ENCODE data around the gene NOL12. TPM values are rescaled to one million over a fixed set of nuclear protein-coding genes. Genes with fewer than 3 reads are reported as not detected.

The NOL12 gene
- total RNA-seq, 3 donors from 2014 or later (not counting 1 experiment from before 2014, with no cell fraction given) = 28.0 to 45.1 (median 39.0) TPM

DNA sequence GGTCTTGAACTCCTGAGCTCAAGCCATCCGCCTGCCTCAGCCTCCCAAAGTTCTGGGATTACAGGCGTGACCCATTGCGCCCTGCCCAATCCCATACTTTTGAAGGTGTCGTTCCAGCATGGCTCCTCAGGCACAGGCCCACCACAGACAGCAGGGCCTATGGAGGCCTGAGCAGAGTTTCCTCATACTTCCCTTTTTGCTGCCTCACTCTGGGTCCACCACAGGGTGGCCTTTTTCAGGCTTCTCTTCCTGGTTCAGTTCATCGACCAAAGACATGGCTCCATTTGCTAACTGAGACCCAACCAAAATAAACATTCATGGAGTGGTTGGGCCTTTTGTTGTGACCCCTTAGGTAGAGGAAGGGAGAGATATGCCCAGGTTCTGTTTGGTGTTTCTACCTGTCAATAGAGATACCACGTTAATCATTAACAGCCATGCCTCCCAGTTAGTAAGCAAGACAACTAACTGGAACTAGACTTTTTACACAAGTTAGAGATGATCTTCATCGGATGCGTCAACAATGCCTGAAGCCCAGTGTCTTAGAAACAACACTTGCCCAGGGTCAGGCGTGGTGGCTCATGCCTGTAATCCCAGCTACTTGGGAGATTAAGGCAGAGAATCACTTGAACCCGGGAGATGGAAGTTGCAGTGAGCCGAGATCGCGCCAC is 45.8 kb downstream of the NOL12 start:
- Histone ChIP-seq H3K36me3 (ENCODE audit: control insufficient read depth, insufficient read depth, low read length) (no peaks in the 10 kb centered on the region), H3K4me3 (ENCODE audit: low read length) (no peak overlapping the region), H3K9me3 (ENCODE audit: control insufficient read depth, insufficient read depth, low read length) (no peaks in the 10 kb centered on the region), H3K4me1 (ENCODE audit: control insufficient read depth, insufficient read depth, low read length) (no peaks in the 10 kb centered on the region), H3K27me3 (ENCODE audit: control insufficient read depth, insufficient read depth, low read length) (no peaks in the 10 kb centered on the region), H3K27ac (ENCODE audit: low read length) (no peak overlapping the region)
- no peak overlapping the region for H3K27ac Mint-ChIP-seq
- no peaks in the 10 kb centered on the region for H3K9me3 Mint-ChIP-seq
- no peaks in the 10 kb centered on the region for H3K36me3 Mint-ChIP-seq
- no peak overlapping the region for H3K4me3 Mint-ChIP-seq
- no peaks in the 10 kb centered on the region for H3K4me1 Mint-ChIP-seq
- DNase-seq (no peak), ATAC-seq (peak in 1 of 3 donors; percentile 69)
- intact Hi-C loops (cut with micrococcal nuclease) = no loop called here
- WGBS (ENCODE audit: insufficient coverage) = 87% methylated on average over 9 of the region's 13 CpGs
- no peaks in the 10 kb centered on the region for H3K27me3 Mint-ChIP-seq (ENCODE audit: low read depth in 2 of 2)
- TF ChIP-seq, protein P1, sequence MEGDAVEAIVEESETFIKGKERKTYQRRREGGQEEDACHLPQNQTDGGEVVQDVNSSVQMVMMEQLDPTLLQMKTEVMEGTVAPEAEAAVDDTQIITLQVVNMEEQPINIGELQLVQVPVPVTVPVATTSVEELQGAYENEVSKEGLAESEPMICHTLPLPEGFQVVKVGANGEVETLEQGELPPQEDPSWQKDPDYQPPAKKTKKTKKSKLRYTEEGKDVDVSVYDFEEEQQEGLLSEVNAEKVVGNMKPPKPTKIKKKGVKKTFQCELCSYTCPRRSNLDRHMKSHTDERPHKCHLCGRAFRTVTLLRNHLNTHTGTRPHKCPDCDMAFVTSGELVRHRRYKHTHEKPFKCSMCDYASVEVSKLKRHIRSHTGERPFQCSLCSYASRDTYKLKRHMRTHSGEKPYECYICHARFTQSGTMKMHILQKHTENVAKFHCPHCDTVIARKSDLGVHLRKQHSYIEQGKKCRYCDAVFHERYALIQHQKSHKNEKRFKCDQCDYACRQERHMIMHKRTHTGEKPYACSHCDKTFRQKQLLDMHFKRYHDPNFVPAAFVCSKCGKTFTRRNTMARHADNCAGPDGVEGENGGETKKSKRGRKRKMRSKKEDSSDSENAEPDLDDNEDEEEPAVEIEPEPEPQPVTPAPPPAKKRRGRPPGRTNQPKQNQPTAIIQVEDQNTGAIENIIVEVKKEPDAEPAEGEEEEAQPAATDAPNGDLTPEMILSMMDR (IDR thresholded peaks at IDR 0.05) = no peak

GRCh38 chr22:37732699-37733607 is 46.8 kb downstream of the NOL12 start:
- intact Hi-C loops (cut with micrococcal nuclease) = no loop called here
- no peak overlapping the region for H3K27ac Mint-ChIP-seq
- H3K36me3 ChIP-seq (ENCODE audit: control insufficient read depth, insufficient read depth, low read length) = no peaks in the 10 kb centered on the region
- H3K9me3 ChIP-seq (ENCODE audit: control insufficient read depth, insufficient read depth, low read length) = no peaks in the 10 kb centered on the region
- H3K27me3 Mint-ChIP-seq (ENCODE audit: low read depth in 2 of 2) = peaks cover 0 to under 1% of the 10 kb centered on the region in 2 donors
- no peak for ATAC-seq
- H3K27ac ChIP-seq (ENCODE audit: low read length) = no peak overlapping the region
- no peak overlapping the region for H3K4me3 ChIP-seq (ENCODE audit: low read length)
- no peaks in the 10 kb centered on the region for H3K36me3 Mint-ChIP-seq
- no peaks in the 10 kb centered on the region for H3K9me3 Mint-ChIP-seq
- H3K27me3 ChIP-seq (ENCODE audit: control insufficient read depth, insufficient read depth, low read length) = no peaks in the 10 kb centered on the region
- H3K4me1 Mint-ChIP-seq = no peaks in the 10 kb centered on the region
- 85% methylated on average over 19 of the region's 19 CpGs for WGBS (ENCODE audit: insufficient coverage)
- no peak overlapping the region for H3K4me3 Mint-ChIP-seq
- no peaks in the 10 kb centered on the region for H3K4me1 ChIP-seq (ENCODE audit: control insufficient read depth, insufficient read depth, low read length)
- TF ChIP-seq, protein P1 (IDR thresholded peaks at IDR 0.05) = no peak
- no peak for DNase-seq

- H3K27ac Mint-ChIP-seq = no peak overlapping the region
- TF ChIP-seq, protein P1 (IDR thresholded peaks at IDR 0.05) = no peak
- H3K27me3 ChIP-seq (ENCODE audit: control insufficient read depth, insufficient read depth, low read length) = no peaks in the 10 kb centered on the region
- no peak overlapping the region for H3K27ac ChIP-seq (ENCODE audit: low read length)
- WGBS (ENCODE audit: insufficient coverage) = 87% methylated on average over 11 of the region's 11 CpGs
- no peaks in the 10 kb centered on the region for H3K36me3 ChIP-seq (ENCODE audit: control insufficient read depth, insufficient read depth, low read length)
- no peak for ATAC-seq
- H3K9me3 Mint-ChIP-seq = no peaks in the 10 kb centered on the region
- H3K9me3 ChIP-seq (ENCODE audit: control insufficient read depth, insufficient read depth, low read length) = no peaks in the 10 kb centered on the region
- H3K4me3 Mint-ChIP-seq = no peak overlapping the region
- no peaks in the 10 kb centered on the region for H3K4me1 Mint-ChIP-seq
- H3K4me1 ChIP-seq (ENCODE audit: control insufficient read depth, insufficient read depth, low read length) = peaks cover 2% of the 10 kb centered on the region
- H3K36me3 Mint-ChIP-seq = no peaks in the 10 kb centered on the region
- H3K4me3 ChIP-seq (ENCODE audit: low read length) = no peak overlapping the region
- intact Hi-C loops (cut with micrococcal nuclease) = no loop called here
- DNase-seq = no peak
- H3K27me3 Mint-ChIP-seq (ENCODE audit: low read depth in 2 of 2) = peaks cover 0 to 5% of the 10 kb centered on the region in 2 donors
Measured at GRCh38 chr22:37733625-37734401, 47.7 kb downstream of the NOL12 start.
